Right forelimb (tissue), 1 donor: ENCODE data around the gene BCL2L13.
A peak's percentile ranks its signal among the peaks of the same experiment; 100 is the strongest.

ENCODE experiments used
- DNase-seq: peaks from one replicate; pipeline ENCODE4 v3.0.0-alpha.2; 2018

The BCL2L13 gene

DNA sequence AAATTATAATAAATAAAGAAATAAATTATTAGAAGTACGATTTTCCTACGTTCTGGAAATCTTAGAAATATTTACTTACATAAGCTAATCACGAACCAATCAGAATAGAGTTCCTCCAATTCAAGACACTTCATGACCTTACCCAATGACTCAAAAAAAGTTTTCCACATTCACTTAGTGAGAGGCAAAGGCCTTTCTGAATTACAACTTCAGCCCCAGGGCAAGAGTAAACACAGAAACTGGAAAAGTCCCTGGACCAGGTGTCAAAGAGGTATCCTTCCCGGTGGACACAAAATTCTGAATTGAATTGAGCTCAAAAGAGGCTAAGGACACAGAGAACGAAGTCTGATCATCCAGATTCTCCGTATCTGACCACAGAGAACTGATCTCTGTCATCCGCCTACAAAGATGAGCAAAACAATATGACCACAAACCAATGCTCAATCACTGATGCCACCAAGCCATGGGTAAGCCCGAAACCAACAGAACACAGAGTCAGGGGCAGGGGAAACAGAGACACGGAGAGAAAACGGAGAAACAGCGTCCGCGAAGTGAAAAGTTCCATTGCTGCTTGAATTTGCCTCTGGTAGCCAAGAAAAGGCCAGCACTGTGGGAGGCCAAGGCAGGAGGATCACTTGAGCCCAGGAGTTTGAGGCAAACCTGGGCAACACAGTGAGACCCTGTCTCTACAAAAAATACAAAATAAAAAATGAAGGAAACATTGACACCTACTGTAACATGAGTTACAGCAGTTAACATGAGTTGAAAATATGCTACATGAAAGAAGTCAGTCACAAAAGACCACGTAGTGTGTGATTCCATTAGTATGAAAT, 128.9 kb downstream of the BCL2L13 start:
- DNase-seq = no peak

DNA sequence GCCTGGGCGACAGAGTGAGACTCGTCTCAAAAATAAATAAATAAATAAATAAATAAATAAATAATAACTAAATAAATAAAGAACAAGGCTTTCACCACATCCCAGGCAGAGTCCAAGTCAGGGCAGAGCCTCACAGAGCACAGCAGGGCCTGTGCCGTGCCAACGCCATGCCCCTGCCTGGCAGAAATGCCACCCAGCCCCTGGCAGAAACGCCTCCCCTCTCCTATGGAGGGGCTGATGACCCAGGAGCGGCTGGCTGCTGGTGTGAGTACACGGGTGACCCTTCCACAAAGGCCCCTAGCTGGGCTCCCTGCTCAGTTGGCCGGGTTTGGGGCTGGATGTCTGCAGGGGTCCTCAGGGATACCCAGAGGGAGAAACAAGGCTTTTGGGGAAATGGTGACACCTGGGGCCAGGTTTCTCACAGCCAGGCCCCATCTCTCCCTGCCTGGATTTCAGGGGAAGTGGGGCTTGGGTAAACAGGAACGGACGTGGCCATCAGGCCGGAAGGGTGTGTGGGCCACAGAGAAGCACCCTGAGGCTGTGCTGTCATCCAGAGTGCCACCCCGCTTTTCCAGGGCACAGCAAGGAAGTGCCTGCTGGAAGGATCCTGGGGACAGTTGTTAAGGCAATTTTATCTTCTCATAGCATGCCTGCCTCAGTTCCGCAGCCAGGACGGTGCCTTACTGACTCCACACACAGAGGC, 130.6 kb downstream of the BCL2L13 start:
- DNase-seq = no peak

DNA sequence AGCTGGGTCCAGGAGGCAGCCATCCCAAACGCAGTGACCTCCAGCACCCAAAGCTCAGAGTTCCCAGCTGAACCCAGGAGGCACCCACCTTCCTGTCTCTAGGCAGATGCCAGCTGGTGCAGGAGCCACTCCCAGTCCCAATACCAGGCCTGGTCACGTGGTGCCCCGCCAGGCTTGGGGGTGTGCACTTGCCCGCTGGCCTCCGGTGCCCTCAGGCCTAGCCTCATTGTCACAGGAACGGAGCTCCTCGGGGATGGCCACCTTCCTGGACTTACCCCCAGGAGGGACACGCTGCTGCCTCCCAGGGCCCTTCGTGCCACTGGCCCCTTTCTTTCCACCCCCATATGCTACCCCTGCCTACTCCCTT, 131.1 kb downstream of the BCL2L13 start:
- no peak for DNase-seq

DNA sequence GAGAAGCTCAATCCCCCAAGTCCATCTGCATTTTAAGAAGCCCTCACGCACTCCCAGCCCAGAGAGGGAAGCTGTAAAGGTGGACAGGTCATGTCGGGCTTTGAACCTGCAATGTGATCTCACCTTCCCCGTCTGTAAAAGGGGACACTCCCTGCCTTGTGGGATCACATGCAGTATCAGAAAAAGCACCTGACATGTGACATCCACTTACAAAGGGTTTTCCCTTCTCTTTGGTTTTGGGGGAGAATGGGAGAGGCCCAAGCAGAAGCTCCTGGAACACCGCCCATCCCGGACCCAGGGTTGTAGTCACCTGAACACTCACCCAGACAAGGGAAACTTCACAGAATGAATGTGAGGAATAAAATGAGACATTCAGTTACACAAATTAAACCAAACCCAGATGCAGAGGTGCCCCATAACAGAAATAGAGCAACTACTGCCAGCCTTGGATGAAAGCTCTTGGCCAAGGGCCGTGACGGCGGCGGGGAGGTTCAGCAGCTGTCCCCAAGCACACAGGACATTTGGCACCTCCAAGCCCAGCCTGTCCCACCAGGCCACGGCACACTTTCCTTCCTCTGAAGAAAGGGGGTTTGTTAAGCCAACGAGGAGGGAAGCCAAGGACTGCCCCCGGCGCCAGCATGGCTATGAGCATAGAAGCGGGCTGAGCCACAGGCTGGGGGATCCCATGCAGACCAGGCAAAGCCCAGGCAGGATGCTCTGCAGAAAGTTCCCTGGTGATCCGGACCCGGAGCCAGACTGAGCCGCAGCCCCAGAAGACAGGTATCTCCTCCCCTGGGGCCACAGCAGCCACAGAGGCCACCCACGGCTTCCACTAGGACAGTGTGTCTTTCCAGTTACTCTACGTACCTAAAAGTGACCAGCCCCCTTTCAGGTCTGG, 131.9 kb downstream of the BCL2L13 start:
- DNase-seq = no peak

DNA sequence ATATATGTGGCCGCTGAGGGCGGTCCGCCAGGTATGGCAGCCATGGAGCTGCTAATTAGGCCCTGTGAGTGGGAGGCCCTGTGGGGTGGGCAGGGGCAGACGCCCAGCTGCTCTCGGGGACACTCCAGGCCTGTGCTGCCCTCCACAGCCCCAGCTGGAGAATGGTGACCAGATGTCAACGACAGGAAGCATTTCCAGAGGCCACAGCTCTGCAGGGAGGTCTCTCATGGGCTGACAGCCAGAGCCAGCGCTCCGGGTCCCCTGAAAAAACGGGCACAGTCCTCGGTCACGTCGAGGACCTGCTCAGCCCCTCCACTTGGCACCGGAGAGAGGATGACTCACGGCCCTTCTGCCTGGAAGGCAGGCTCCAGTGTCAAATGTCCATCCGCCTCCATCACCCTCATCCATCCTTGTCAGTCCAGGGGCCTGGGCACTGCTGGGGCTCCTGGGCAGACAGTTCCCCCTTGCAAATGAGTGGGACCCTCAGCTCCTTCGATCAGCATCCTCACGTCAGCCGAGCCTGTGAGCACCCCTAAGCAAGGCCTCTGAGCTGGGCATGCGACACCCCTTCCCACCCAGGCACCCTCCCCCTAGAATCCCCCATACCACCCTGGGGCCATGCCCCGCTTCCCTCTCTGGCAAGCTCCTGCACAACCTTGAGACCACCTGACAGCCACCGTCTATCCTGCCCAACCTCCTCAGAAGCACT, 133.8 kb downstream of the BCL2L13 start:
- DNase-seq = no peak

DNA sequence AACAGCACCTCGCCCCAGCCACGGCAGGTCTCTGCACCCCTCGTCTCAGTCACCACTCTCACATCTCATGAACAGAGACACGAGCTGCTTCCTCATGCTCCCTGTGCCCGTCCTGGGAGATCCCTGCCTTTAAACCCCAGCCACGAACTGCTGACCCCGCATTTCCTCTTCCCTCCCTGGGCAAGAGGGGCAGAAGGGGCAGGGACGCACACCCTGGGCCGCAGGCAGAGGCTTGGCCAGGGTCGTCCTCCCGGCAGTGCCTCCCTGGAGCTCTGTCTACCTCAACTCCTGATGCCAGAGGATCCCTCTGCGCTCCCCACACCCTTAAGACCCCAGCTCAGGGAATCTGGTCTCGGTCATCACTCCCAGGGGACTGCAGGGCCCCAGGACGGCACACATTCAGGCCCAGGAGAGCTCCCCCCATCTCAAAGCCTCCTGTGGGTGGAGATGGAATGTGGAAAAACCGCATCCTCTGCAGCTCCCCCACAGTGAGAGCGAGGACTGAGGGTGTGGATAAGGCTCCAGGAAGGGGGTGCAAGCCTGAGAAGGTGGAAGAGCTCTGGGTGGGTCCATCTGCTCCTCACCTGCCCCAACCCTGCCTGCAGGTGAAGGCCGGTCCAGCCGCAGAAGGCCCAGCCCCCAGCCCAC, 134.5 kb downstream of the BCL2L13 start:
- DNase-seq = no peak

DNA sequence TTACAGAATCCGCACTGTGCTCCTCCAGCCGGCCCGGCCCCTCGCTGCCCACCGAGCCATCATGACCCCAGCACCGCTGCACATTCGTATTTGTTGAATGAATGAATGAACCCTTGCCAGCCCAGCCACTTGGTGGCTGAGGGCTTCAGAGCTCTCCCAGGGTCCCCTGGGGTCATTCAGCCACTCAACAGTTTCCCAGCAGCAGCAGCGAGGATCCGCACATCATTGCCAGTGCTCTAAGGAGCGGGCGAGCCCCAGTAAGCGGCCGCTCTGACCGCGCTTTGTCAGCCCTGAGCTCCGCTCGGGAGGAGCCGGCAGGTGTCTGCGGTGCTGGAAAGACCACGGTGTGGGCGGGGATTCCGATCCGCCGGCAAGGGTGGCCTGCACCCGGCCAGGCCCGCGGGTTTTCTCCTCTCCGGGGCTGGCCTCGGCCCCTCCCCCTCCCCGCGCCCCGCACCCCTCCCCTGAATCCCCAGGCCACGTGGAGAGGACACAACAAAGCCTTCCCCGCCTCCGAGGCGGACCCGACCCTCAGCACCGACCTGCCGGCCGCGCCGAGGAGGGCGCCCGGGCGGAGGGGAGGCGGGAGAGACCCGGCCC, 135.1 kb downstream of the BCL2L13 start:
- DNase-seq = peak; percentile 67

DNA sequence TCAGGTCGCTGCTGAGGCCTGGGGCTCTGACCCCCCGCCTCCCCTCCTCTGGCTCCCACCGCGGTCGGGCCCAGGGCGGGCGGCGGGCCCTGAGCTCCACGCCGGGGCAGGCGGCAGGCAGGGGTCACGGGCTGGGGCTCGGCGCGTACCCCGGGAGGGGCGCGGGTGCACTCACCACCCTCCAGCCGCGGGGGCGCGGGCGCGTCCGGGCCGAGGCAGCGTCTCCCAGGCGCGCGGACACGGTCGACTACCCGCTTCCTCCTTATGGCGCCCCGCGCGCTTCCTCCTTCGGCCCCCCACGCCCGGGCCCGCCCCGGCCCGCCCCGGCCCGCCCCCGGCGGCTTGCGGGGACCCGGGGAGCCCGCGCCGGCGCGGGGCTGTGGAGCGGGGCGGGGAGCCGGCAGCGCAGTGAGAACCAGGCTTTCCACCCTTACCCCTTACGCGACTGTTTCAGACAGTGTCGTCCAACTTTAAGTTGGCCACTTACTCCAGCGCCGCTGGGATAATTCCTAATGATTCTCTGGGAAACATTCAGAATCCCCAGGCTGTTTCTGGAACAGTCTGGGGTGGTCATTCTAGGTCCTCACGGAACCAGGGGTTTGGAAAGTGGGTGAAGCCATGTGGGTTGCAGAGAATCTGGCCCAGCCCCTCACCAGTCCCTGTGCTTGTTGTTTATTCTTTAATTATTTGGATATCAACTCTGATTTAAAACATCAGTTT, 135.8 kb downstream of the BCL2L13 start, which contains the start of gene BID:
Gene BID (minus strand): TSS at position 264 of the 720 bp plus-strand sequence. CDS start 24,353 bp downstream, outside the sequence.
- DNase-seq = no peak

DNA sequence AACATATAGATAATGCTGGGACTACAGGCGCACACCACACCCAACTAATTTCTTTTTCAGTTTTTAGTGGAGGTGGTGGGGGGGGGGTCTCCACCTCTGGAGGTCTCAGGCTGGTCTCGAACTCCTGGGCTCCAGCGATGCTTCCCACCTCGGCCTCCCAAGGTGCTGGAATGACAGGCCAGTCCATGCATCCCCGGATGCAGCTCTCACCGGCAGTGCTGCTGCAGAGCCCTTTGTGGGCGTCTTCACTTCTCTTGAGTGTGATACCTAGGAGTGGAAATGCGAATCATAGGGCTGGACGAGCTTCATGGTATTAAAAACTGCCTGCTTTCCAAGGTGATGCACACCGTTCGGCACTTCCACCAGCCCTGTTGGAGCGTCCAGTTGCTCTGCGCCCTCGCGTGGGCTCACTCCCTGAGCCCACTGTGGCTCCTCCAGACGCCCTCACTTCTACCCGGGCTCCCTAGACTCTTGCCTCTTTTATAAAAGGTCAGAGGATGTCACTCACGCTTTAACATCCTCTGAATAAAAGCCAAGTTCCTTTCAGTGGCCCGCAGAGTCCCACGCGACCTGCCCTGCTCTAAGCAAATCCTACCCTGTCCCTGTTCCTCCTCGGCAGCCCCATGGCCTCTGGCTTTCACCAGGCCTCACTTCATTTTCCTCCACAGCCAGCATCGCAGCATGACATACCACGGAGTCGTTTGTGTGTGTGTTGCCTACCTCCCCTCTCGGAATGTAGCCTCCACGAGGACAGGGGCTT, 136.5 kb downstream of the BCL2L13 start:
- DNase-seq = no peak

DNA sequence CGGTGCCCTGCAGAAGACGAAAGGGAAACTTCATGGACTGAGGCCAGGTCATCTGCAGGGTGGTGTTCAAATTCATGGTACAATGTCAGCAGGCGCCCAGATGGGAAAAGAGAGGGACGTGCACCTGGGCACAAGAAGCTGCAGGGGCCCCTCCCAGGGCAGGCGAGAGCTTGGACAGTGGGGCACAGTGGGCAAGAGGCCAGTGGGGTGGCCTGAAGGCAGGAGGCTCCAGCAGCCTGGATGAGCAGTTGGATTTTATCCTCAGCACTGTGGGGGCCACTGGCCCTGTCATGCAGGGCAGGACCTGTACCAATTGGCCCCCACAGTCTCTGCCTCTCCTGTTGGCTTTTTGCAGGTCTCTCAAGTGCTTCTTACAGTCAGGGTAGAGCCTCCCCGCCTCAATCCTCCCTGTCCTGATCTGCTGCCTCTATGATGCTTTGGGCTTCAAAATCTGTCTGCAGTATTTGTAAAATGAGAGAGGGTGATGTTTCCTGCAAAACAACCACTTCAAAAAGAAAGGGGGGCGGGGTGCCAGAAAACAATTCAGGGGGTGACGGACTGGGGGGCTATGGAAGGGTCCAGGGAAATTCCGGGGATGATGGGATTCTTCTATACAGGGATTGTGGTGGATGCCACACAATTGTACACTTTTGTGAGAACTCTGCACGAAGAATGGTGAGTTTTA, 137.4 kb downstream of the BCL2L13 start:
- DNase-seq = no peak

DNA sequence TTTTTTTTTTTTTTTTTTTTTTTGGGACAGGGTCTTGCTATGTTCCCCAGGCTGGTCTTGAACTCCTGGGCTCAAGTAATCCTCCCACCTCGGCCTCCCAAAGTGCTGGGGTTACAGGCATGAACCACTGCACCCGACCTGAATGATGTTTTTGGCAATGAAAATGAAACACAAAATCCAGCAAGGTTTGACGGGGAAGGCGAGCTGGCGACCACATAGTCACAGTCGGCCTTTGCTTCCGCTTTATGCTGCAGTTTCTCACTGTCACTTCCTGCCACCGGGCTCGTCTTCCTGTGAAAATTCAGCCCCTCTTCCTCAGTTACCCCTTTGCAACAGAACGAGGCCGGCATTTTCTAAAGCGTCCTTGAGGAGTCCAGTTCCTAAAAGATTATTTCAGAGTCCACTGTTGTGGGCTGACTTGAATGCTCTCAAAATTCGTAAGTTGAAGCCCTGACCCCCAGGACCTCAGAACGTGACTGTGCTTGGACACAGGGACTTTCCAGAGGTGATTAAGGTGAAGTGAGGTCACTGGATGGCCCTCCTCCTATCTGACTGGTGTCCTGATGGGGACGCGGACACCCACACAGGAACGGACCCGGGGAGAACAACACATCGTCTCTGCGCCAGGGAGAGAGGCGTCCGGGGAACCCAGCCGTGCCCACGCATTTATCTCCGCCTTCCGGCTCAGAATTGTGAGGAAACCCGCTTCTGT, 138.6 kb downstream of the BCL2L13 start:
- DNase-seq = no peak

DNA sequence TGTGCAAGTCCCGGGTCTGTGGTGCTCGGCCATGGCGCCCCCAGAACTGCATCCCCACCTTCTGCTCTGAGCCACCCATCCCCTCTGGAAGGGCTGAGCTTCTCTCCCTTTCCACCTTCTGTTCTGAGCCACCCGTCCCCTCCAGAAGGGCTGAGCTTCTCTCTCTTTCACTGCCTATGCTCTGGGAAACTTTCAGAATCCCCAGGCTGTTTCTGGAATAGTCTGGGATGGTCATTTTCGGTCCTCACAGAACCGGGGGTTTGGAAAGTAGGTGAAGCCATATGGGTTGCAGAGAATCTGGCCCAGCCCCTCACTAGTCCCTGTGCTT, 139.1 kb downstream of the BCL2L13 start:
- DNase-seq = no peak

DNA sequence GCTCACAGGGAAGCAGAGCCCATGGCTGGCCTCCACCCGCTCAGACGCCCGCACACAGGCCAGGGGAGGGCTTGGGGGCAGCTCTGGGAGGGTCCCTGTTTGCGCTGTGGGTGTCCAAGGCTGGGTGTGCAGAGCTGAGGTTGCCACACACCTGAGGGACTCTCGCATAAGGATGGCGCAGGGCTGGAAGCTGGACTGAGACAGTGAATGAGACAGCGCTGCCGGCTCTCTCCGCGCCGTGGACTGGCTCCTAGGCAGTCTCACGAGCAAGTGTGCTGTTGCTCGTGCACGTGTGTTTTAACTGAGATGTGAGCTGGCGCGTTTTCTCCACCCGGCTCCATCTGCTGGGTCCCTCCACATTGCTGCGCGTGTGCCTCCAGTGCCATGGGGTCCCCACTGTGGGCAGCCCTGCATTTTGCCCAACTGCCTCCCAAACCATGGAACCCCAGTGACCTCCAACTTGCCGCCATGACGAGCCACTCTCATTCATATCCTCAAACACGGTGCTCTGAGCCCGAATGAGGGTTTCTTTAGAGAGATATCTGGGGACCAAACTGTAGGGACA, 139.9 kb downstream of the BCL2L13 start:
- no peak for DNase-seq

DNA sequence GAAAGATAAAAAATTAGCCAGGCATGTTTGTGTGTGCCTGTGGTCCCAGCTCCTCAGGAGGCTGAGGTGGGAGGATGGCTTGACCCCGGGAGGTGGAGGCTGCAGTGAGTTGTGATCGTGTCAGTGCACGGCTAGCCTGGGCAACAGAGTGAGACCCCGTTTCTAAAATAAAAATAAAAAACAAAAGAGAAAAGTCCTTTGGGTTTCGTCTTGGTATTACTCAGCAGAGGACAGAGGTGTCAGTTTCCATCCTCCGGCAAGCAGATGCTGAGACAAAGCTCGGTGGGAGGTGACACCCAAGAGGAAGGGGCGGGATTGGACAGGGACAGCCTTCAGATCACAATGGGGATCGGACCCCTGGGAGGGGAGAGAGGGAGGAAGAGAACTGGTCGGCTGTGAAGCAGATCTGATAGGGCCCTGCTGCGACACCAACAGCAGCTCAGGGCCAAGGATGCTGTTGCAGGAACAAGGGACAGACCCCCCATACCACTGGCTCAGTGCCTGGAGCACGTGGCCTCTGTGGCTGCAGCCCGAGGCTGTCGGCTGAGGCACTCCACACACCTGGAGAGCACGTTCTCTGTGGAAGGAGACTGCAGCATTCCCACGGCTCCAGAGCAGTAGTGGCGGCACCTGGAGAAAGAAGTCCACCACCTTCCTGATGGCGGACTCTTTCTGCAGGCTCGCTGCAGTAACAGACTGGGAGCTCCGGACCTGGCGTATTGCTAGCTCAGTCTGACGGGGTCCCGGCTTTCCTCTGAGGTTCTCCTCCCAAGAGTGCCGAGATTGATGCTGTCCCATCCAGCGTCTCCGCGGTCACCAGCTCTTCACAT, 140.9 kb downstream of the BCL2L13 start:
- no peak for DNase-seq

DNA sequence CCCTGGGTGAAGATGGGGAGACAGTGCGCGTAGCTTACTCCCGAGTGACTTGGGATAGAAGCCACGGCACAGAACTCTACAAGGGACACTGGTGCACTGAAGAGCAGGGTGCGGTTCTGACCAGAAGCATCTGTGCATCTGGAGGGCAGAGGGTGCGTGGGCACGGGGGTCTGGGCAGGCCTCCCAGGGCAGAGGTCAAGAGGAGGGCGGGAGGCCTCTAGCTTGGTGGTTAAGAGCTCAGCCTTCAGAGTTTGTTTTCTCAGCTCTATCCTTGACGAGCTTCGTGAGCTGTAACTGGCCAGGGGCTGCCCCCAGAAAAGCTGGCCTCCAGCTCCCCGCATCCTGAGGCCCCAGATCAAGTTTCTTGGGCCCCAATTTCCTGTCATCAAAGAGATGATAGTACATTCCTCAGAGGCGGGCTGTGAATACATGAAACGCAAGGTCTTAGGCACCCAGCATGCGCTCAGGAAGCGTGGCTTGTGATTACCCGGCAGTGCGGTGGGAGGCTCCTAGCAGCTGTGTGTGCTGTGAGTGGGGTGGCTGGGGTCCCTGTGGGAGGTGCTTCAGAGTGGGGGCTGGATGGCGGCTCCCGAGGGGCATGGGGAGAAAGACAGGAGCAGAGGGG, 141.7 kb downstream of the BCL2L13 start:
- DNase-seq = no peak
